ENCODE data around the gene TYROBP. TPM values are rescaled to one million over a fixed set of nuclear protein-coding genes. Genes with fewer than 3 reads are reported as not detected.

Gene TYROBP
- total RNA-seq, 1 experiment from 2014 or later: not detected

GRCh38 chr19:35869327-35870123 lies 38.6 kb downstream of the TYROBP start:
- H3K4me1 ChIP-seq (ENCODE audit: insufficient read depth, low read length, poor library complexity, severe bottlenecking): peaks cover 11% of the 10 kb centered on the region
- TF ChIP-seq CTCF (conservative IDR thresholded peaks at IDR 0.05; ENCODE audit: low read depth, low read length): no peak
- no peak for TF ChIP-seq EZH2 (IDR thresholded peaks at IDR 0.05; ENCODE audit: borderline replicate concordance, low read depth, low read length, poor library complexity, severe bottlenecking)
- H3K36me3 ChIP-seq (ENCODE audit: insufficient read depth, low read length, poor library complexity, severe bottlenecking): no peaks in the 10 kb centered on the region
- ChIA-PET CTCF (interaction anchor here (0.6 kb wide), 1 partner anchor 49 kb away, joined by 3 read pairs; no protein-coding TSS in a partner anchor), POLR2A (ENCODE audit: low non-redundant PET) (no interaction called here)
- peak overlapping the region; percentile 6 for H3K27ac ChIP-seq (ENCODE audit: low read depth, low read length, poor library complexity, severe bottlenecking)
- H3K9me3 ChIP-seq (ENCODE audit: low read depth, low read length, poor library complexity, severe bottlenecking): no peaks in the 10 kb centered on the region
- H3K27me3 ChIP-seq (replicated peaks; ENCODE audit: insufficient read depth, low read depth, low read length, poor library complexity): no peaks in the 10 kb centered on the region
- intact Hi-C loops (cut with micrococcal nuclease; ENCODE audit: unreplicated experiment): no loop called here
- DNase-seq (ENCODE audit: low spot score): peak; percentile 97
- no TSS peak for BruUV-seq (replicated peaks)
- H3K4me3 ChIP-seq (ENCODE audit: low read depth, low read length, poor library complexity, severe bottlenecking): peak overlapping the region; percentile 52

GRCh38 chr19:35868823-35869326 lies 39.2 kb downstream of the TYROBP start:
- peak overlapping the region; percentile 52 for H3K4me3 ChIP-seq (ENCODE audit: low read depth, low read length, poor library complexity, severe bottlenecking)
- DNase-seq (ENCODE audit: low spot score): no peak
- H3K27me3 ChIP-seq (replicated peaks; ENCODE audit: insufficient read depth, low read depth, low read length, poor library complexity): no peaks in the 10 kb centered on the region
- no peak overlapping the region for H3K27ac ChIP-seq (ENCODE audit: low read depth, low read length, poor library complexity, severe bottlenecking)
- ChIA-PET CTCF (interaction anchor here (0.6 kb wide), 1 partner anchor 48 kb away, joined by 3 read pairs; no protein-coding TSS in a partner anchor), POLR2A (ENCODE audit: low non-redundant PET) (no interaction called here)
- no TSS peak for BruUV-seq (replicated peaks)
- H3K4me1 ChIP-seq (ENCODE audit: insufficient read depth, low read length, poor library complexity, severe bottlenecking): peaks cover 11% of the 10 kb centered on the region
- intact Hi-C loops (cut with micrococcal nuclease; ENCODE audit: unreplicated experiment): no loop called here
- TF ChIP-seq EZH2 (IDR thresholded peaks at IDR 0.05; ENCODE audit: borderline replicate concordance, low read depth, low read length, poor library complexity, severe bottlenecking) (no peak), CTCF (conservative IDR thresholded peaks at IDR 0.05; ENCODE audit: low read depth, low read length) (no peak)
- no peaks in the 10 kb centered on the region for H3K36me3 ChIP-seq (ENCODE audit: insufficient read depth, low read length, poor library complexity, severe bottlenecking)
- H3K9me3 ChIP-seq (ENCODE audit: low read depth, low read length, poor library complexity, severe bottlenecking): no peaks in the 10 kb centered on the region

- Histone ChIP-seq H3K27ac (ENCODE audit: low read depth, low read length, poor library complexity, severe bottlenecking) (peak within 1 kb of the TSS; percentile 6), H3K4me3 (ENCODE audit: low read depth, low read length, poor library complexity, severe bottlenecking) (peak within 1 kb of the TSS; percentile 52), H3K9me3 (ENCODE audit: low read depth, low read length, poor library complexity, severe bottlenecking) (no peaks in the 10 kb centered on the region), H3K27me3 (replicated peaks; ENCODE audit: insufficient read depth, low read depth, low read length, poor library complexity) (no peaks in the 10 kb centered on the region), H3K4me1 (ENCODE audit: insufficient read depth, low read length, poor library complexity, severe bottlenecking) (peaks cover 11% of the 10 kb centered on the region), H3K36me3 (ENCODE audit: insufficient read depth, low read length, poor library complexity, severe bottlenecking) (no peaks in the 10 kb centered on the region)
- intact Hi-C loops (cut with micrococcal nuclease; ENCODE audit: unreplicated experiment): no loop called here
- POLR2A ChIA-PET (ENCODE audit: low non-redundant PET): no interaction called here
- DNase-seq (ENCODE audit: low spot score): peak; percentile 68
- TF ChIP-seq CTCF (conservative IDR thresholded peaks at IDR 0.05; ENCODE audit: low read depth, low read length): no peak
- TF ChIP-seq EZH2 (IDR thresholded peaks at IDR 0.05; ENCODE audit: borderline replicate concordance, low read depth, low read length, poor library complexity, severe bottlenecking): no peak
- no TSS peak for BruUV-seq (replicated peaks)
- CTCF ChIA-PET: no interaction called here
Measured at GRCh38 chr19:35868172-35868822, 39.8 kb downstream of the TYROBP start, which contains the start of gene APLP1. TSS of gene APLP1 (plus strand) at chr19:35868574. CDS start at chr19:35868637, 63 bp downstream.
